D721Med (cell line): ENCODE data around the gene WDR20.
"Not testable (repeated sequence)": the region's sequence is repeated elsewhere in the genome, so short reads cannot be mapped to it uniquely, and the experiment has no call there.

Source experiments
- DNase-seq: peaks from one replicate; pipeline ENCODE4 v3.0.0; 2011; ENCODE audit warnings: low spot score; ENCODE audit not compliant: insufficient read length
- FAIRE-seq: peaks from 2 replicates; lab custom pipeline; 2011; peaks lifted over from hg19 to GRCh38; lab: Jason Lieb, UNC
- CTCF ChIP-seq: IDR thresholded peaks from 2 replicates; pipeline ENCODE4 v1.5.1; 2012; ENCODE audit warnings: mild to moderate bottlenecking, control low read depth; ENCODE audit not compliant: insufficient read depth; ENCODE audit errors: missing control alignments

WDR20 gene

GRCh38 chr14:102117852-102118251 lies 21.8 kb upstream of the WDR20 start:
- DNase-seq (no peak), FAIRE-seq (no peak)
- no peak for TF ChIP-seq CTCF

- TF ChIP-seq CTCF, result no peak
- no peak for FAIRE-seq
- DNase-seq, result no peak
Measured at GRCh38 chr14:102120888-102121287, 18.8 kb upstream of the WDR20 start.

GRCh38 chr14:102121567-102121966 lies 18.1 kb upstream of the WDR20 start:
- no peak for FAIRE-seq
- TF ChIP-seq CTCF, result no peak
- no peak for DNase-seq

- no peak for DNase-seq
- FAIRE-seq, result no peak
- no peak for TF ChIP-seq CTCF
Measured at GRCh38 chr14:102124419-102124818, 15.3 kb upstream of the WDR20 start.

GRCh38 chr14:102125546-102125945 lies 14.2 kb upstream of the WDR20 start:
- FAIRE-seq, result no peak

GRCh38 chr14:102126807-102127455 lies 12.8 kb upstream of the WDR20 start:
- TF ChIP-seq CTCF, result no peak
- DNase-seq (no peak), FAIRE-seq (peak; percentile 92)

More at GRCh38 chr14:102125546-102125945, 14.2 kb upstream of the WDR20 start:
- no peak for DNase-seq
- TF ChIP-seq CTCF, result no peak

GRCh38 chr14:102131741-102132140 lies 8.0 kb upstream of the WDR20 start:
- TF ChIP-seq CTCF, result no peak
- DNase-seq (no peak), FAIRE-seq (peak; percentile 16)

- not testable (repeated sequence) for DNase-seq, FAIRE-seq
Measured at GRCh38 chr14:102134021-102134420, 5.7 kb upstream of the WDR20 start.

GRCh38 chr14:102134719-102135118 lies 5.0 kb upstream of the WDR20 start:
- not testable (repeated sequence) for FAIRE-seq, DNase-seq

- not testable (repeated sequence) for FAIRE-seq, DNase-seq
Measured at GRCh38 chr14:102135456-102135855, 4.2 kb upstream of the WDR20 start.
